Activated T-cell treated with anti-CD3 and anti-CD28 coated beads for 48 hours (primary cell): ENCODE data around the gene KLHL8.

ENCODE experiments used
- DNase-seq: peaks from one replicate; pipeline ENCODE4 v3.0.0-alpha.2; 2020; ENCODE audit warnings: low read depth

The KLHL8 gene

GRCh38 chr4:87121341-87122065, 98.9 kb downstream of the KLHL8 start:
- DNase-seq: no peak

- DNase-seq: no peak
These were observed 99.8 kb downstream of the KLHL8 start for GRCh38 chr4:87120411-87121162.

GRCh38 chr4:87120010-87120409, 100.4 kb downstream of the KLHL8 start:
- no peak for DNase-seq

GRCh38 chr4:87118826-87119225, 101.6 kb downstream of the KLHL8 start:
- no peak for DNase-seq

- DNase-seq: no peak
These were observed 102.0 kb downstream of the KLHL8 start for GRCh38 chr4:87118421-87118820.

- DNase-seq: no peak
These were observed 102.7 kb downstream of the KLHL8 start for GRCh38 chr4:87117732-87118075.

GRCh38 chr4:87117051-87117731, 103.2 kb downstream of the KLHL8 start:
- no peak for DNase-seq

- no peak for DNase-seq
These were observed 104.2 kb downstream of the KLHL8 start for GRCh38 chr4:87116231-87116630.

GRCh38 chr4:87114245-87115062, 106.0 kb downstream of the KLHL8 start:
- DNase-seq: no peak

- no peak for DNase-seq
These were observed 108.4 kb downstream of the KLHL8 start for GRCh38 chr4:87112063-87112462.
